ENCODE data around the gene ROR1. TPM values are rescaled to one million over a fixed set of nuclear protein-coding genes. Genes with fewer than 3 reads are reported as not detected.

Gene ROR1
- total RNA-seq, 1 experiment from 2014 or later, result 37.2 TPM

- ChIA-PET CTCF (no interaction called here), POLR2A (no interaction called here)
- Histone ChIP-seq H3K27me3 (replicated peaks; ENCODE audit: control insufficient read depth, insufficient read depth, low read length) (no peaks in the 10 kb centered on the region), H3K36me3 (ENCODE audit: control insufficient read depth, insufficient read depth, low read length) (no peaks in the 10 kb centered on the region), H3K9me3 (no peaks in the 10 kb centered on the region), H3K4me1 (no peaks in the 10 kb centered on the region), H3K4me3 (ENCODE audit: low read depth, low read length) (no peak overlapping the region)
- BruUV-seq (replicated peaks), result no TSS peak
- Mint-ChIP-seq H3K27ac (ENCODE audit: unreplicated experiment) (no peak overlapping the region), H3K9me3 (ENCODE audit: unreplicated experiment) (no peaks in the 10 kb centered on the region), H3K4me3 (ENCODE audit: unreplicated experiment) (no peak overlapping the region), H3K36me3 (ENCODE audit: insufficient read depth, unreplicated experiment) (no peaks in the 10 kb centered on the region), H3K4me1 (ENCODE audit: low read depth, unreplicated experiment) (no peaks in the 10 kb centered on the region), H3K27me3 (ENCODE audit: insufficient read depth, unreplicated experiment) (no peaks in the 10 kb centered on the region)
- no peak for DNase-seq
- TF ChIP-seq CTCF (IDR thresholded peaks at IDR 0.05; ENCODE audit: insufficient read depth in 1 of 2, low read depth in 1 of 2, low read length in 1 of 2, severe bottlenecking in 1 of 2, unreplicated experiment in 1 of 2), result no peak
- intact Hi-C loops (cut with micrococcal nuclease; ENCODE audit: unreplicated experiment), result no loop called here
These were observed 455.5 kb downstream of the ROR1 start for GRCh38 chr1:64229307-64229706.

Other genes with a start within 250 kb of the ROR1 start
- 16.5 and 22.5 TPM in 2 replicates for gene PGM1, start 180.6 kb upstream of the ROR1 start, total RNA-seq (2022)

Data from Caco-2 (cell line).